K562 (cell line): ENCODE results near the gene BAMBI. TPM values are rescaled to one million over a fixed set of nuclear protein-coding genes. Genes with fewer than 3 reads are reported as not detected.

Experiments
- BRCA1 ChIP-seq, 2 experiments: fragments of 450-650 bp in 1 of 2; sonication (generic) in 1 of 2; formaldehyde crosslinking in 1 of 2; IDR thresholded peaks; 2 replicates each; pipeline versions ENCODE4 v1.5.0 to v1.6.1; 2017 to 2020; ENCODE audit warnings: mild to moderate bottlenecking in 1 of 2, missing genetic modification reagents in 1 of 2
- CEBPB ChIP-seq: fragments of 450-650 bp; IDR thresholded peaks from 2 replicates; pipeline ENCODE4 v1.6.1; 2016; ENCODE audit warnings: missing genetic modification characterization, missing compliant biosample characterization
- CEBPG ChIP-seq, 3 experiments: fragments of 200-800 bp in 1 of 3; sonication (Bioruptor generic) in 1 of 3; sonication (generic) in 1 of 3; formaldehyde crosslinking in 1 of 3; IDR thresholded peaks in 2 of 3; conservative IDR thresholded peaks in 1 of 3; 2 replicates each; pipeline versions ENCODE4 v1.6.1 to v1.8.0; 2016 to 2022; ENCODE audit warnings: missing compliant biosample characterization in 2 of 3, missing genetic modification characterization in 2 of 3, mild to moderate bottlenecking in 1 of 3, missing genetic modification reagents in 1 of 3
- PTTG1 ChIP-seq: fragments of 450-650 bp; IDR thresholded peaks from 2 replicates; pipeline ENCODE4 v1.6.1; 2016; ENCODE audit warnings: low read depth, mild to moderate bottlenecking, missing genetic modification characterization, missing compliant biosample characterization
- ZNF146 ChIP-seq: IDR thresholded peaks from one replicate; pipeline ENCODE4 v1.6.1; 2018; ENCODE audit warnings: missing compliant biosample characterization; ENCODE audit not compliant: unreplicated experiment
- polyA plus RNA-seq, 8 experiments: library from polyadenylated mRNA; depleted of rRNA in 4 of 8; stranded (reverse) in 5 of 8; unstranded in 3 of 8; fragments of >200 nt; fragmentation: Nextera tagmentation in 2 of 8; fragmentation: Illumina TruSeq in 1 of 8; extraction: Ambion mirVana in 2 of 8; extraction: Trizol in 1 of 8; gene quantifications; 2 replicates each; pipeline versions ENCODE4 v1.2.1 to v1.2.3, GENCODE V29; 2011 to 2014; ENCODE audit warnings: inconsistent platforms in 1 of 8, missing spikeins in 1 of 8
- total RNA-seq, 7 experiments: library from RNA; depleted of rRNA in 6 of 7; stranded (reverse); fragments of >200 nt in 6 of 7; fragmentation: Illumina TruSeq in 2 of 7; extraction: Trizol in 2 of 7; gene quantifications; 2 replicates each; pipeline versions ENCODE4 v1.2.1 to v1.2.3, GENCODE V29; 2011 to 2021; ENCODE audit warnings: low replicate concordance in 1 of 7
- TF ChIP-seq, protein P1 (sequence below): IDR thresholded peaks from 3 replicates; pipeline ENCODE4 v1.6.1; 2011; ENCODE audit warnings: borderline replicate concordance, mild to moderate bottlenecking, moderate library complexity; ENCODE audit not compliant: insufficient read length; ENCODE audit errors: extremely low read depth
- TF ChIP-seq, protein P2 (sequence below): fragments of 450-650 bp; IDR thresholded peaks from 2 replicates; pipeline ENCODE4 v1.6.1; 2016; ENCODE audit warnings: mild to moderate bottlenecking, moderate library complexity
- TF ChIP-seq, protein P3 (sequence below), 2 experiments: fragments of 200-800 bp in 1 of 2; sonication (Bioruptor generic) in 1 of 2; sonication (generic) in 1 of 2; formaldehyde crosslinking in 1 of 2; IDR thresholded peaks in 1 of 2; conservative IDR thresholded peaks in 1 of 2; 2 replicates each; pipeline versions ENCODE4 v1.5.0 to v1.6.1; 2016 to 2020; ENCODE audit warnings: missing compliant biosample characterization in 1 of 2, missing genetic modification characterization in 1 of 2, missing genetic modification reagents in 1 of 2

The BAMBI gene
- total and polyA plus RNA-seq, 9 of the 15 experiments (the other 6 are each of a cell fraction or from before 2014, with no cell fraction given), result 2.0 to 21.8 (median 13.5) TPM

DNA sequence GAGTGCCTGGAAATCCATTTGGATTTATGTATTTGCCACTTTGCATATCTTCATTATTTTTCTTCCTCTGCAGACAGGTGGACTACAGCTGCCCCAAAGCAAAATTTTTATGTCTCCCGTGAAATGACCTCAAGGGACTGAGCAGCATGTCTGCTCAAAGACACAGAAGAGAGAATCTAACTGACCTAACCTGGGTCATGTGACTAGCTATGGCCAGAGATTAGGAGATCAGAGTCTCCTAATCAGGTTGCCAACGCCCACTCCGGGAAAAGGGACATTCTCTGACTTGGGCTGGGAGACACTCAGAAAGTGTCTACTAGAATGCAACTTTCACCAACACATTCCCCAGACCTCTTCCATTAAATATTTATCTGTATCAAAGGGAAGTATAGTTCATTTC lies 2.5 kb upstream of the BAMBI start (continued):
- TF ChIP-seq, protein P1, sequence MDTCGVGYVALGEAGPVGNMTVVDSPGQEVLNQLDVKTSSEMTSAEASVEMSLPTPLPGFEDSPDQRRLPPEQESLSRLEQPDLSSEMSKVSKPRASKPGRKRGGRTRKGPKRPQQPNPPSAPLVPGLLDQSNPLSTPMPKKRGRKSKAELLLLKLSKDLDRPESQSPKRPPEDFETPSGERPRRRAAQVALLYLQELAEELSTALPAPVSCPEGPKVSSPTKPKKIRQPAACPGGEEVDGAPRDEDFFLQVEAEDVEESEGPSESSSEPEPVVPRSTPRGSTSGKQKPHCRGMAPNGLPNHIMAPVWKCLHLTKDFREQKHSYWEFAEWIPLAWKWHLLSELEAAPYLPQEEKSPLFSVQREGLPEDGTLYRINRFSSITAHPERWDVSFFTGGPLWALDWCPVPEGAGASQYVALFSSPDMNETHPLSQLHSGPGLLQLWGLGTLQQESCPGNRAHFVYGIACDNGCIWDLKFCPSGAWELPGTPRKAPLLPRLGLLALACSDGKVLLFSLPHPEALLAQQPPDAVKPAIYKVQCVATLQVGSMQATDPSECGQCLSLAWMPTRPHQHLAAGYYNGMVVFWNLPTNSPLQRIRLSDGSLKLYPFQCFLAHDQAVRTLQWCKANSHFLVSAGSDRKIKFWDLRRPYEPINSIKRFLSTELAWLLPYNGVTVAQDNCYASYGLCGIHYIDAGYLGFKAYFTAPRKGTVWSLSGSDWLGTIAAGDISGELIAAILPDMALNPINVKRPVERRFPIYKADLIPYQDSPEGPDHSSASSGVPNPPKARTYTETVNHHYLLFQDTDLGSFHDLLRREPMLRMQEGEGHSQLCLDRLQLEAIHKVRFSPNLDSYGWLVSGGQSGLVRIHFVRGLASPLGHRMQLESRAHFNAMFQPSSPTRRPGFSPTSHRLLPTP, result no peak
- TF ChIP-seq ZNF146 (CRISPR knock-in tag) (no peak), BRCA1 (IDR thresholded peaks at IDR 0.05) (no peak), BRCA1 (CRISPR knock-in tag; IDR thresholded peaks at IDR 0.05) (no peak), PTTG1 (tag) (no peak), CEBPG (CRISPR knock-in tag; IDR thresholded peaks at IDR 0.05) (no peak), CEBPG (tag; conservative IDR thresholded peaks at IDR 0.05 in 1 of 2, IDR thresholded peaks at IDR 0.05 in 1 of 2) (no peak), CEBPB (no peak)
- TF ChIP-seq, protein P2, sequence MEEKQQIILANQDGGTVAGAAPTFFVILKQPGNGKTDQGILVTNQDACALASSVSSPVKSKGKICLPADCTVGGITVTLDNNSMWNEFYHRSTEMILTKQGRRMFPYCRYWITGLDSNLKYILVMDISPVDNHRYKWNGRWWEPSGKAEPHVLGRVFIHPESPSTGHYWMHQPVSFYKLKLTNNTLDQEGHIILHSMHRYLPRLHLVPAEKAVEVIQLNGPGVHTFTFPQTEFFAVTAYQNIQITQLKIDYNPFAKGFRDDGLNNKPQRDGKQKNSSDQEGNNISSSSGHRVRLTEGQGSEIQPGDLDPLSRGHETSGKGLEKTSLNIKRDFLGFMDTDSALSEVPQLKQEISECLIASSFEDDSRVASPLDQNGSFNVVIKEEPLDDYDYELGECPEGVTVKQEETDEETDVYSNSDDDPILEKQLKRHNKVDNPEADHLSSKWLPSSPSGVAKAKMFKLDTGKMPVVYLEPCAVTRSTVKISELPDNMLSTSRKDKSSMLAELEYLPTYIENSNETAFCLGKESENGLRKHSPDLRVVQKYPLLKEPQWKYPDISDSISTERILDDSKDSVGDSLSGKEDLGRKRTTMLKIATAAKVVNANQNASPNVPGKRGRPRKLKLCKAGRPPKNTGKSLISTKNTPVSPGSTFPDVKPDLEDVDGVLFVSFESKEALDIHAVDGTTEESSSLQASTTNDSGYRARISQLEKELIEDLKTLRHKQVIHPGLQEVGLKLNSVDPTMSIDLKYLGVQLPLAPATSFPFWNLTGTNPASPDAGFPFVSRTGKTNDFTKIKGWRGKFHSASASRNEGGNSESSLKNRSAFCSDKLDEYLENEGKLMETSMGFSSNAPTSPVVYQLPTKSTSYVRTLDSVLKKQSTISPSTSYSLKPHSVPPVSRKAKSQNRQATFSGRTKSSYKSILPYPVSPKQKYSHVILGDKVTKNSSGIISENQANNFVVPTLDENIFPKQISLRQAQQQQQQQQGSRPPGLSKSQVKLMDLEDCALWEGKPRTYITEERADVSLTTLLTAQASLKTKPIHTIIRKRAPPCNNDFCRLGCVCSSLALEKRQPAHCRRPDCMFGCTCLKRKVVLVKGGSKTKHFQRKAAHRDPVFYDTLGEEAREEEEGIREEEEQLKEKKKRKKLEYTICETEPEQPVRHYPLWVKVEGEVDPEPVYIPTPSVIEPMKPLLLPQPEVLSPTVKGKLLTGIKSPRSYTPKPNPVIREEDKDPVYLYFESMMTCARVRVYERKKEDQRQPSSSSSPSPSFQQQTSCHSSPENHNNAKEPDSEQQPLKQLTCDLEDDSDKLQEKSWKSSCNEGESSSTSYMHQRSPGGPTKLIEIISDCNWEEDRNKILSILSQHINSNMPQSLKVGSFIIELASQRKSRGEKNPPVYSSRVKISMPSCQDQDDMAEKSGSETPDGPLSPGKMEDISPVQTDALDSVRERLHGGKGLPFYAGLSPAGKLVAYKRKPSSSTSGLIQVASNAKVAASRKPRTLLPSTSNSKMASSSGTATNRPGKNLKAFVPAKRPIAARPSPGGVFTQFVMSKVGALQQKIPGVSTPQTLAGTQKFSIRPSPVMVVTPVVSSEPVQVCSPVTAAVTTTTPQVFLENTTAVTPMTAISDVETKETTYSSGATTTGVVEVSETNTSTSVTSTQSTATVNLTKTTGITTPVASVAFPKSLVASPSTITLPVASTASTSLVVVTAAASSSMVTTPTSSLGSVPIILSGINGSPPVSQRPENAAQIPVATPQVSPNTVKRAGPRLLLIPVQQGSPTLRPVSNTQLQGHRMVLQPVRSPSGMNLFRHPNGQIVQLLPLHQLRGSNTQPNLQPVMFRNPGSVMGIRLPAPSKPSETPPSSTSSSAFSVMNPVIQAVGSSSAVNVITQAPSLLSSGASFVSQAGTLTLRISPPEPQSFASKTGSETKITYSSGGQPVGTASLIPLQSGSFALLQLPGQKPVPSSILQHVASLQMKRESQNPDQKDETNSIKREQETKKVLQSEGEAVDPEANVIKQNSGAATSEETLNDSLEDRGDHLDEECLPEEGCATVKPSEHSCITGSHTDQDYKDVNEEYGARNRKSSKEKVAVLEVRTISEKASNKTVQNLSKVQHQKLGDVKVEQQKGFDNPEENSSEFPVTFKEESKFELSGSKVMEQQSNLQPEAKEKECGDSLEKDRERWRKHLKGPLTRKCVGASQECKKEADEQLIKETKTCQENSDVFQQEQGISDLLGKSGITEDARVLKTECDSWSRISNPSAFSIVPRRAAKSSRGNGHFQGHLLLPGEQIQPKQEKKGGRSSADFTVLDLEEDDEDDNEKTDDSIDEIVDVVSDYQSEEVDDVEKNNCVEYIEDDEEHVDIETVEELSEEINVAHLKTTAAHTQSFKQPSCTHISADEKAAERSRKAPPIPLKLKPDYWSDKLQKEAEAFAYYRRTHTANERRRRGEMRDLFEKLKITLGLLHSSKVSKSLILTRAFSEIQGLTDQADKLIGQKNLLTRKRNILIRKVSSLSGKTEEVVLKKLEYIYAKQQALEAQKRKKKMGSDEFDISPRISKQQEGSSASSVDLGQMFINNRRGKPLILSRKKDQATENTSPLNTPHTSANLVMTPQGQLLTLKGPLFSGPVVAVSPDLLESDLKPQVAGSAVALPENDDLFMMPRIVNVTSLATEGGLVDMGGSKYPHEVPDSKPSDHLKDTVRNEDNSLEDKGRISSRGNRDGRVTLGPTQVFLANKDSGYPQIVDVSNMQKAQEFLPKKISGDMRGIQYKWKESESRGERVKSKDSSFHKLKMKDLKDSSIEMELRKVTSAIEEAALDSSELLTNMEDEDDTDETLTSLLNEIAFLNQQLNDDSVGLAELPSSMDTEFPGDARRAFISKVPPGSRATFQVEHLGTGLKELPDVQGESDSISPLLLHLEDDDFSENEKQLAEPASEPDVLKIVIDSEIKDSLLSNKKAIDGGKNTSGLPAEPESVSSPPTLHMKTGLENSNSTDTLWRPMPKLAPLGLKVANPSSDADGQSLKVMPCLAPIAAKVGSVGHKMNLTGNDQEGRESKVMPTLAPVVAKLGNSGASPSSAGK, result peak; percentile 16; the same call in 1 of the 2 replicates
- TF ChIP-seq, protein P3, sequence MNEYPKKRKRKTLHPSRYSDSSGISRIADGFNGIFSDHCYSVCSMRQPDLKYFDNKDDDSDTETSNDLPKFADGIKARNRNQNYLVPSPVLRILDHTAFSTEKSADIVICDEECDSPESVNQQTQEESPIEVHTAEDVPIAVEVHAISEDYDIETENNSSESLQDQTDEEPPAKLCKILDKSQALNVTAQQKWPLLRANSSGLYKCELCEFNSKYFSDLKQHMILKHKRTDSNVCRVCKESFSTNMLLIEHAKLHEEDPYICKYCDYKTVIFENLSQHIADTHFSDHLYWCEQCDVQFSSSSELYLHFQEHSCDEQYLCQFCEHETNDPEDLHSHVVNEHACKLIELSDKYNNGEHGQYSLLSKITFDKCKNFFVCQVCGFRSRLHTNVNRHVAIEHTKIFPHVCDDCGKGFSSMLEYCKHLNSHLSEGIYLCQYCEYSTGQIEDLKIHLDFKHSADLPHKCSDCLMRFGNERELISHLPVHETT (CRISPR knock-in tag; conservative IDR thresholded peaks at IDR 0.05 in 1 of 2, IDR thresholded peaks at IDR 0.05 in 1 of 2), result no peak
